HG03439 (cell line): ENCODE results near the gene FCRL5.
A peak's percentile ranks its signal among the peaks of the same experiment; 100 is the strongest.

Experiments used
- ATAC-seq: cut with Tn5 transposase; IDR thresholded peaks from one replicate; pipeline ENCODE4 v1.9.1; 2021; ENCODE audit warnings: mild to moderate bottlenecking, moderate library complexity; ENCODE audit not compliant: unreplicated experiment

Gene FCRL5

DNA sequence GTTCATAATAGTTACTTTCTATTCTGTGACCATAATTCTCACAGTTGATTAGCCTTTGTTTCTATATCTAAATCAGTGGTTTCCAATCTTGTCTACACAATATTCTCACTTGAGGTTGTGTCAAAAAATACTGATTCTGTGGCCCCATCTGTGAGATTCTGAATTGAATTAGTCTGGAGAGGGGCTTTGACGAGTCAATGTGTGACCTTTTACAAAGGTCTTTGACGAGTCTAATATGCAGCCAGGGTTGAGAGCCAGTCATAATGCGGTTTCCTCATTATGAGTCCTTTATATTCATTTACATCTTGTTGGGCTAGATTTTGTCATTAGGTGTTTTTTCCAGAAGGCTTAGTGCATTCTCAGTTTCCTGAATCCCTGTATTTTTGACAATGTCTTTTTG is 19.7 kb downstream of the FCRL5 start:
- ATAC-seq = no peak

DNA sequence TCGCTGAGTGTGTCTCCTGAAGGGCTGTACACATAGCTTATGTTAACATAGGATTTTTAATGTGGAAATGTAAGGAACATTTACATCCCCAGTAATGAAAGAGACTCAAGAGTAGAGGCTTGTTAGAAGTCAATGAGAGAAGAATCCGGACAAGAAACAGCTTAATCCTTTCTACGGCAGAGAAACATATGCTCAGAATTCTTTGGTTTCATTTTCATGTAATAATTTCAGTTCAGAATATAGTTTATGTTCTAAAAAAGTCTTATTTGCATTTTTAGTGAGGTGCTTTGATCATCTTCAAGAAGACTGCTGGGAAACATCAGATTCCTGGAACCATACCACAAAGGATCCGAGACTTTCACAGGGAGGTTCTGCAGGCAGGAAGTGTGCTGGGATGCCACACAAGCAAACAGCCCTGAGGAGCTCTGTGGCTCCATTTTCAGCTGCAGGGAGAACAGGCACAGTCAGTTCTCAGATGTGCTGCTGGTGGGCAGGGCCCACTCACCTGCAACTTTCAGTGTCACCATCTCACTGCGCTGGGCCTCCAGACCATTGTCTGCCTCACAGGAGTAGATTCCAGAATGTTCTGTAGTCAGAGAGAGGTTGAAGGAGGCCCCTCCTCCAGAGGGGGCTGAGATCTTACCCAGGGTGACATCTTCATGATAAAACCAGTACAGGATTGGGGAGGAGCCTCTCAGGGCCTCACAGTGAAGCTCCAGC is 28.4 kb downstream of the FCRL5 start:
- ATAC-seq = peak; percentile 70

DNA sequence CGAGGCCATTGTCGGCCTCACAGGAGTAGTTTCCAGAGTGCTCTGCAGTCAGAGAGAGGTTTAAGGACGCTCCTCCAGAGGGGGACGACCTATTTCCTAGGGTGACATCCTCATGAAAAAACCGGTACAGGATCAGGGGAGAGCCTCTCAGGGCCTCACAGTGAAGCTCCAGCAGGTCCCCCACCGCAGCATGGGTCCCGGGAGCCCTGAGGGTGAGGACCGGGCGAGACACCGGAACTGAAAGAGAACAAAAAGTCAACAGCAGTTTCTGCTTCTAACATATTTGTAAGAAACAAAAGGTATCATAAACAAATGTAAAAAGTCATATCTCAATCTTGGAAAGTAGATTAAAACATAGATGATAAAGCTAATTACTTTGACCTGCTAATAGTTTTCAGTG is 31.3 kb downstream of the FCRL5 start:
- no peak for ATAC-seq

DNA sequence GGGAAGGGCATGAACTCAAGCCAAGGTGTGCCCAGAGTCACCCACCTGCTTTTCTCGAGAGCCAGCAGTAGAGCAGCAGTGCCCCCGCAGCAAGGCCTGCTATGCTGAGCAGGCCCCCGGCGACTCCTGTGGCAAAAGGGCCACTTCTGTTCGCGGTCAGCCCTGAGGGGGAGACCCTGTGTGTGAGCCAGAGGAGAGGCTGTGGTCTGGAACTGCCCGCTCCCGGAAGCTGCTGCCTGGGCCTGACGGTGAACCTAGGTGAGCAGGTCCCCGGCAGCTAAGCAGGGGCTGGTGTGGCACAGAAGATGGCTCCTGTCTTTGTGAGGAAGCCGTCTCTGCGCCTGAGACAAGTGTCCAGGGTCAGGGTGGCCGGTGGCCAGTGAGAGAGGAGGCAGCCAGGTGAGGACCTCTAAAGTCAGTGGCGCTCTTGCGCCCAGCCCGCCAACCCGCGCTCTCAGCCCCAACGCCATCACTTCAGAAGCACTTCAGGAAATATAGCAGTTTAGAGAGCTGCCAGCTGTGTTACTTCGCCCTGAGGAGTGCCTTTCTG is 31.9 kb downstream of the FCRL5 start:
- no peak for ATAC-seq

DNA sequence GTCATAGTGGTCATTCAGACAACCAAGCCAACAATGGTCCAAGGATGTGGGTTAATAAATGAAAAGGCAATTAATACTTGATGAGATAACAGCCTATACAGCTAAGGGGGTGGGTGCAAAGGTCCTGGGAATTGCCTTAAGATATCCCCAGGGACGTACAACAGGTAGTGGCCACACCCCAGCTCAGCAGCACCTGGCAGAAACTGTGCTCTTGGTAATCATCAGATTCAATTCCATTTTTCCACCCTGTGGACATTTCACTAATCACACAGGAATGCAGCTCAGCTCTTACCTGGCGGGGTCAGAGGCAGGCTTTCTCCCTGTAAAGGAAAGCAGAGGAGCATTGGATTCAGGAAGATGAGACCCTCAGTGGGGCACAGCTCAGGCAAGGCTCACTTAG is 32.9 kb downstream of the FCRL5 start:
- no peak for ATAC-seq

DNA sequence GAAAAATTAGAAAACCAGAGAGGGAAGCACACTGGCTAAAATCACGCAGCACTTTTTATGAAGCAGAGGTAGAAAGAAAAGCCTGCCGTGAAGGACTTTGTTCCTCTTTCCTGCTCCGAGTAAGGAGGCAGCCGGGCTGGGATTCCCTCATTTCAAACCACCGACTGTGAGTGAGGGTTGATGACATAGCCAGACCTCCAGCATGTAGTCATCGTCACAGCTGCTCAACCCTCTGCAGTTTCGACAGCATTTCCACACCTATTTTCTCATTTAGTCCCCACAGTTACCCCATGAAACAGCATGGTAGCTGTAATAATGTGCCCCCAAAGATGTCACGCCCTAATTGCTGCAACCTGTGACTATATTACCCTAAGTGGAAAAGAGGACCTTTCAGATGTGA is 35.3 kb downstream of the FCRL5 start:
- no peak for ATAC-seq

DNA sequence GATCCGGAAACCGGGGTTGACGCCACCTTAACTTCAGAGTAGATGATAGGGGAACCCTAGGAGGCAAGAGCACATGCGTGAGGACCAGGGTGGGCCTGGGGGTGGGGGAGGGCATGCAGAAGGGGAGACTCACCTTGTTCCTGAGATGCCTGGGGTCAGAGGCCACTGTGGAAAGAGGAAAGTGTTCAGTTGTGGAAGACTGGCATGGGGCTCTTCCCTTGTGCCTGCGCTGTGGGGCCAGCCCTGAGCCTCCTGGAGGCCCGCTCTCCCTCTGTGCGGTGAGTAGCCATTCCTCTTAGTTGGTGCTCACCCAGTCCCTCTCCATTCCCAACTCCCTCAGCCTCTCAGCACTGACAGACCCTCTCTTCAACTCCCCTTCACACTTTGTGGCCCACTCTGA is 36.6 kb downstream of the FCRL5 start:
- ATAC-seq = no peak

DNA sequence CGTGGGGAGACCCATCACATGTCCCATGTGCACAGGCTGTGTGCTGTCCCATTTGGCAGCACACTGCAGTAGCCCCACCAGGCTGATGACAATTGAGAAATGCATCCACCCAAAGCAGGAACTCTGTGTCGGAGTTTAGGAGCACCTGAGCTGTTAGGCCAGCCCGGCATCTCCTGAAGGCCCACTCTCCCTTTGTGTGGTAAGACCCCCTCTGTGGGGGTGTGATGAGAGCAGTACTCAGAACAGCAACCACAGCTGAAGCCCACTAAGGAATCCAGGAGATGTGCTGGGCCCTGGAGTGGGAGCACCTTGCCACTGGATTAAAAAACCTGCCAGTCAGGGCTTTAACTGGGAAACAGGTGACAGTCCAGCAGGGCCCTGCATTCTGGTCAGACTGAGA is 37.2 kb downstream of the FCRL5 start:
- ATAC-seq = no peak

DNA sequence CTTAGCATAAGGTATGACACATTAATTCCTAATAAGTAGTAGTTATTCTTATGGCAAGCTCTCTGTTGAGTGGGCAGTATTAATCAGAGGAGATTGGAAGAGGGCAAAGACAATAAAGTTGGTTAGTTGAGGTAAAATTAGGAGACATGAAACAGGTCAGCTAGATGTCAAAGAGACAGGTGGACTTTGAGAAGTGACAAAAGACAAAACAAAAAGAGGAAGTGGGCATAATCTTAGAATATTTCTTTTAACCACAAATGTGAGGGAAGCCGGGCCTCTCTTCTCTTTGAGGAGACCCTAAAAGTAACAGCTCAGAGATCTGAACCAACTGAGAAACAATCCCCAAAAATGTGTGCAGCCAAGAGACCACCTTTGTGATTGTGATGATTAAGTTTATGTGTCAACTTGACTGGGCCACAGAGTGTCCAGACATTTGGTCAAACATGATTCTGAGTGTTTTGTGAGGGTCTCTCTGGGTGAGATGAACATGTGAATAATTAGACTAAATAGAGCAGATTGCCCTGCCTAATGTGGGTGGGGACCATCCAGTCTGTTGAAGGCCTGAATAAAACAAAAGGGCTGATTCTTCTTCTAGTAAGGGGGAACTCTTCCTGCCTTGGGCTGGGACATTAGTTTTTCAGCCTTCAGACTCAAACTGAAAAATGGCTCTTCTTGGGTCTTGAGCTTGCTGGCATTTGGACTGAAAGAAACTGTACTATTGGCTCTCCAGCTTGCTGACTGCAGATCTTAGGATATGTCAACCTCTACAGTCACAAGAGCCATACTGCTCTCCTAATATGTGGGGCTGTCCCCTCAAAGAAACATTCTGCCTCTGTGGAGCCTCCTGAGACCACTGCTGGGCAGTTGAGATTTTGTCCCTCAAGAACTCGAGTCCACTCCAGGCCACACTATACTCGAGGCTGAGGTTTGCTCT is 40.0 kb downstream of the FCRL5 start:
- peak; percentile 66 for ATAC-seq

DNA sequence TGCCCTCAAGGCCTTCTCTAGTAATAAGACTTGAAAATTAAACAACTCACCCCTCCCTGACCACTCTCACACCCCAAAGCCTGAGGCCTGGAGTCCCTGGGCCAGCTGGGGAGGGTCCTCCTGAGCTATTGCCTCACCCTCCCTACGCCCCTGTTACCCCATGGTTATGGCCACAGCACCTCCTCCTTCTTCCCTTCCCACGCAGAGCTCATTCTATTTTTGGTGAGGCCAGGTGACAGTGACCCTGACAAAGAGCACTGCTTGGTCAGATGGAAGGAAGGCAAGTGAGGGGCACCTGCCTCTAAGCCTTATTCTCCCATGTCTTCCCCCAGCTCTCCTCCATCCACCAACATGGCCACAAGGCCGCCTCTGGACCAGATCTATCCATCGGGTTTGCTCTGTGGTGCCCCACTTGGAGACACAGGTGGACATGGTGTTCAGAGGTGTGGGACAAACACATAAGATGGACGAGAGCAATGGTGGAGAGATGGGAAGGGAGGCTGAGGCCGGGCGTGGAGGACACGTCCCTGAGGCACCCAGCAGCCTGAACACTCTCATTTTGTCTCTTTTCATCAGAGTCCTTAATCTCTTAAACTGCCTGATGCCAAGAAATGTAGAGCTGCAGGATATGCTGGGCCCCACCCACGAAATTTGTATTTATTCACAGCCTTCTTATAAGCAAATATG is 42.6 kb downstream of the FCRL5 start:
- no peak for ATAC-seq

DNA sequence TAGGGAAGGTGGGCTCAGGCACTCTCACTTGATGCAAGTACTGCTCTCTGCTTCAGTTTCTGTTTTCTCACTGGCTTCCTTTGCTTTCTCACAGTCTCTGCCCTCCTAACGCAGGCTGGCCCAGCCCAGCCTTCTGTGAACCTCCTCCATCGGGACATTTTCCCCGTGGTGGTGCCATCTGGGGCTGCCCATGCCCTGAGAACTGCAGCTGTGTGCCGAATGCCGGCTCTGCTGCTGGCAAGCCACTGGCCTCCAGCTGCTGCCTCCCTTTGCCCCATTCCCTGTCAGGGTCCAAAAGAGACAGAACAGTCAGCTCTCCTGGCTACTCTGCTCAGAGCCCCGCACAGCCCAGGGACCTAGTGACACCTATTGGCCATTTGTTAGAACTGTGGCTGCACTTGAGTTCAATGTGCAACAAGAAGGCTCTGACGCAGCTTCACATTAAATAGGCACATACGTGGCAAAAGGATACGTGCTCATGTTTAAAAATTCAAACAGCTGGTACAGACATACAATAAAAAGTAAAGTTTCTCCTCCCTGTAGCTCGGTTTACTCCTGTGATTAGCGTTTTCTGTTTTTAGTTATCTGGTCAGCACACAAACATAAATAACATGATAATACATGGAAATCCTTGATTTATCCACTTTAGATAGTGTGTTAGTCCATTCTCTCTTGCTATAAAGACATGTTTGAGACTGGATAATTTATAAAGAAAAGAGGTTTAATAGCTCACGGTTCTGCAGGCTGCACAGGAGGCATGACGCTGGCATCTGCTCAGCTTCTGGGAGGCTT is 46.6 kb downstream of the FCRL5 start:
- ATAC-seq = peak; percentile 89

DNA sequence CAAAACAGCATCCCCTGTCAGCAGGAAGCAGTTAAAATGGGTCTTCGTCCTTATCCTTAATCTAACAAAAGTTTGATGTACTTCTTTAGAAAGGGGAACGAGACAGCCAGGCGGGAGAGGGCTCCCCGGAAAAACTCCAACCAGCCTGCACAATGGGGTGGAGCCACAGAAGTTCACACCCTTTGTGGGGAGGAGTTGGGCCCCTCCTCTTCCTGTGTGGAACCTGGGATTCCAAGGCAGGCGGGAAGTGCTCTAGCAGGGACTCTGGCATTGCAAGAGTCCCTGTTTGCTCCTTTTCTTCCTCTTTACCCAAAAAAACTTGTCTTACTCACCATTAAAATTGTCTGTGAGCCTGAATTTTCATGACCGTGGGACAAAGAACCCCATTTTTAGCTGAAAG is 47.7 kb downstream of the FCRL5 start:
- ATAC-seq = no peak

DNA sequence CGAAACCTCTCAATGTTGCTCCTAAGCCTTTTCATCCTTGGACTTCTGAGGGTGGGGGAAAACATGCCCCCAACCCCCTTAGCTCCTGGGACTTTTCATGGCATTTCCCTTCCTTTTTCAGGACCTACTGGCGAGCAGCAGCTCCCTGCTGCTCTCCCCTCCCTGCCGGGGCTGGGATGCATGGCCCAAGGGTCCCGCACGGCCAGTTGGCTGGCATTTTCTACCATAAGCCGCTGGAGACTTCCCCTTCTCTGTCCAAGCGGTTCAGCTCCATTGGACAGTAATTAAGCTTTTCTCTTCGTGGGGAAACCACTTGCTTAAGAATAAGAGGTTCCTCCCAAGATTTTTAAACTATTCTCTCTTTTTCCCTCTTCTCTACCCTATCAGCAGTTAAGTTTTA is 52.8 kb downstream of the FCRL5 start:
- no peak for ATAC-seq

DNA sequence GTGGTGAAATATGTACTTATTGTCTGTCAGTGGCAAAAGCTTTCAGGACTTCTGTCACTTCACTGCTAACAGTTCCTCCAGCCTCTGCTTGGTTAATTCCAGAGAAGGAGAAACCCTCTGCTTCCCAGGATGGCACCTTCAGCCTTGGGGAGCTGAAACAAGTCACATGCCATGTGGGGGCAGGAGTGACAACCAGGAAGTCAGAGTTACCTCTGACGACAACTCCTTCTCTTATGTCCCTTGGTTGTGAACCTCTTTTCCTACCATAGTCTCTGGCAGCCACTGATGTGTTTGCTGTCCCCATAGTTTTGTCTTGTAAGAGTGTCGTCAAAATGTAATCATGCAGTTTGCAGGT is 53.6 kb downstream of the FCRL5 start:
- no peak for ATAC-seq

DNA sequence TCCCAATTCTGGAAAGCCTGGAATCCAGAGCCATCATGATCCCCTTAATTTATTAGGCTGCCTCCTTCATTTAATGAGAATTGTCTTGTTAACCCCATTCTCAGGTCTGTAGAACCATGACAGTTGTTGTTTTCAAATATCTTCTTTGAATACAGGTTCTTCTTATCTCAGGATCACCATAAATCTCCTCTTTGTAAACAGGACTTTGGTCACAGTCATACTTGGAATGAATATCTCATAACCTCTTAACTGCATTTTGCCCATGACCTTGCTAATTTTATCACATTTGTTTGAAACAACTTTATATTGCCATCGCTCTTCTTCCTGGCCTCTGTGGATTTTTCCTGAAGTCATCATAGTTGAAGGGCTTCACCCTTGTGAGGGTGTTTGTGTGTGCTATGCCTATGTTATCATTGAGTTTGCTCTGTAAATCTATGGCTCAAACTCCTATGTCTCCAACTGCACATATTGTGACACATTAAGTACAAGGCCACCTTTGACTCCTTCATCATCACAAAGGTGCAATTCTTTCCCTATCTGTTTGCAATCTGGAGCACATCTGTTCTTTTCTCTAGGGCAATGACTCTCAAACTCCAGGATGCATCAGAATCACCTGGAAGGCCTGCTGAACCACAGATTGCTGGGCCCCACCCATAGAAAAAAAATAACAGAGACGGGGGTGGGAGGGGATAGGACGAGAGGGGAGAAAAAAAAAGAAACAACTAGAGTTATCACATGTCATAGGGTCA is 54.2 kb downstream of the FCRL5 start:
- no peak for ATAC-seq

DNA sequence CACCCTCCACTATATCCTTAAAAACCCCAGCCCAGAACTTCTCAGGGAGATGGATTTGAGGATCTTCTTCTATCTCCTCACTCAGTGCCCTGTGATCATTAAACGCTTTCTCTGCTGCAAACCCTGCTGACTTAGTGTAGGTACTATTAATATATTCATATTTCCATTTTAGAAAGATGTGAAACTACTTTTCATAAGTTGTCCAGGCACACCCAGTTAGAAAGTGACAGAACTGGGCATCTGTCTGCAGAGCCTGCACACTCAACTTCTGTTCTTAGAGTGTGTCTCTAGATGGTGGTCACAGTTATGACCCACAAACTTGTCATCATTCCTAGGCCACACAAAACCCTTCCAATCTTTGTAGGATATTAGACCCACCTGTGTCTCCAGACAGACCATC is 55.0 kb downstream of the FCRL5 start:
- ATAC-seq = no peak

DNA sequence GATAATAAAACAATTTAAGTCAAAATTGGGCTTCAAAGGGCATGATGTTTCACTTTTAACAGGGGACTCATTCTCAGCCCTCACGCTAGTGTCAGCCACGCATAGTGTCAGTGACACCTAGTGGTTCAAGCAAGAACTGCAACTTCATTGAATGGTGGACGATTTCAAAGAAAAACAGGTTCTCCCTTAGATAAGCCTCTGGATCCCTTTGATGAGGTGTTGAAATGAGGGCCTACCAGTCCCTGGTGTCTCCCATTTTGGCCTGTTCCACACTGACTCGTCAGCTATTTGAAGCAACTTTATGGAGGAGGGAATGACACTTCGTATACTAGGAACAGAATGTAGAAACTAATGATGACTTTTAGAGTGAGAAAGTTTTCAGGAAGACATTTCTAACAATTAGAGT is 56.2 kb downstream of the FCRL5 start:
- no peak for ATAC-seq

DNA sequence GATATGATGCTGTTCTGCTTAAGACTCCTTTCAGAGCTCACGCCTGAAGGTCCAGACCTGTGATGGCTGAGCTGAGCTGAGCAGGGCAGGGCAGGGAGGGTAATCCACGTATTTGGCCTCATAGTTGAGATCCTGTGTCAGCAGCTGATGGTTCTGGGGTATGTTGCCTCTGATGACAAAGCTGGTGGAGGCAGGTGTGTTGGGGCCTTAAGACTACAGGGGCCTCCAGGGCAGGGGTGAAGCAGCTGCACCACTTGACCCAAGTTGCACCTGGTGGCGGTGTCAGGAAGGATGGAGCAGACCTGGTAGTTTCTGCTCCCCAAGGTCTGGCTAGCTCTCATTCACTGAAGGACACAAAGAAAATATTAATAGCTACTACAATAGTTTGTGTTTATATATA is 57.0 kb downstream of the FCRL5 start:
- no peak for ATAC-seq

DNA sequence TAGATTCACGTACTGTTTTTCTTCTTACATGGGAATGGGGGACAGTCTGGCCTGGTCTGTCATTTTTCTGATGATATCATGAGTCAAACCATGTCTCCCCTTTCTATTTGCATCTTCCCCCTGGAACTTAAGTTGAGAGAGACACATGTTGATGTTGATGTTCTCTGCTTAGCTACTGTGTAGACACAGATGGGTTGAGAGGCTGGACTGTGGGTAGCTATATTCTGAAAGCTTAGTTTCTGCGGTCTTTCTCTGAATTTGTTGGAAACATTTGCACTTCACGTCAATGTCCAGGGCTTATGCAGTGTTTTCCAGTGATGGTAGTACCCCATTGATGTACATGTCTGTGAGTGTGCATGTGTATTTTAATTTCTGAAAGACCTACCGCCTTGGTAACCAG is 58.2 kb downstream of the FCRL5 start:
- no peak for ATAC-seq
